Esophagus squamous epithelium (tissue), 5 donors: Measurements from ENCODE around the gene ZNF436. TPM values are rescaled to one million over a fixed set of nuclear protein-coding genes. Genes with fewer than 3 reads are reported as not detected.
"Not testable (repeated sequence)": the region's sequence is repeated elsewhere in the genome, so short reads cannot be mapped to it uniquely, and the experiment has no call there.

Experiments used
- DNase-seq: peaks from one replicate; lab custom pipeline; 2025; lab: John Stamatoyannopoulos, UW
- H3K27ac ChIP-seq, 4 donors: fragments of 200-600 bp; sonication (generic); one replicate each; pipeline ENCODE4 v1.5.1; 2016 to 2019; ENCODE audit warnings: mild to moderate bottlenecking in 1 of 4
- H3K27me3 ChIP-seq, 4 donors: fragments of 200-600 bp; sonication (generic); 1 replicate in 3 of 4; 2 replicates in 1 of 4; pipeline versions ENCODE4 v1.5.1 to v1.6.0; 2017 to 2021; ENCODE audit warnings: antibody characterized with exemption in 1 of 4
- H3K36me3 ChIP-seq, 3 donors: fragments of 200-600 bp; sonication (generic); one replicate each; pipeline ENCODE4 v1.5.1; 2016 to 2019
- H3K4me1 ChIP-seq, 3 donors: fragments of 200-600 bp; sonication (generic); one replicate each; pipeline ENCODE4 v1.5.1; 2017 to 2019
- H3K4me3 ChIP-seq, 4 donors: fragments of 200-600 bp; sonication (generic); 1 replicate in 3 of 4; 2 replicates in 1 of 4; pipeline ENCODE4 v1.5.1; 2016 to 2019; ENCODE audit warnings: mild to moderate bottlenecking in 2 of 4, moderate library complexity in 1 of 4
- H3K9me3 ChIP-seq, 3 donors: fragments of 200-600 bp; sonication (generic); one replicate each; pipeline ENCODE4 v1.5.1; 2016 to 2019
- POLR2A ChIP-seq, 4 donors: fragments of 450-650 bp; IDR thresholded peaks; one replicate each; pipeline ENCODE4 v1.6.1; 2017; ENCODE audit warnings: antibody characterized with exemption in 4 of 4, mild to moderate bottlenecking in 4 of 4, moderate library complexity in 3 of 4
- WGBS, 2 donors: methylation state at CpG; one replicate each; pipeline ENCODE4 v1.1.5; 2018; 5-methylcytosine and 5-hydroxymethylcytosine counted together
- intact Hi-C: fragments of 100-400 bp; cut with DNase I; formaldehyde crosslinking; loops from one replicate; pipeline ENCODE4 v1.15.0; 2022
- total RNA-seq, 4 donors: library from RNA; depleted of rRNA; stranded (reverse); fragments of >200 nt; gene quantifications; one replicate each; pipeline ENCODE4 v1.1.0, GENCODE V29; 2016
- TF ChIP-seq, protein P1 (sequence below), 6 experiments: fragments of 450-650 bp in 4 of 6; fragments of 200-600 bp in 2 of 6; sonication (generic) in 2 of 6; IDR thresholded peaks; one replicate each; pipeline ENCODE4 v1.5.1; 2016 to 2019; ENCODE audit warnings: antibody characterized with exemption in 6 of 6, mild to moderate bottlenecking in 4 of 6, moderate library complexity in 4 of 6
- donor health status: DM: yes; HTN: yes; CAD: no.

Gene ZNF436
- total RNA-seq, 4 donors from 2014 or later: 14.9 to 33.6 (median 24.8) TPM

DNA sequence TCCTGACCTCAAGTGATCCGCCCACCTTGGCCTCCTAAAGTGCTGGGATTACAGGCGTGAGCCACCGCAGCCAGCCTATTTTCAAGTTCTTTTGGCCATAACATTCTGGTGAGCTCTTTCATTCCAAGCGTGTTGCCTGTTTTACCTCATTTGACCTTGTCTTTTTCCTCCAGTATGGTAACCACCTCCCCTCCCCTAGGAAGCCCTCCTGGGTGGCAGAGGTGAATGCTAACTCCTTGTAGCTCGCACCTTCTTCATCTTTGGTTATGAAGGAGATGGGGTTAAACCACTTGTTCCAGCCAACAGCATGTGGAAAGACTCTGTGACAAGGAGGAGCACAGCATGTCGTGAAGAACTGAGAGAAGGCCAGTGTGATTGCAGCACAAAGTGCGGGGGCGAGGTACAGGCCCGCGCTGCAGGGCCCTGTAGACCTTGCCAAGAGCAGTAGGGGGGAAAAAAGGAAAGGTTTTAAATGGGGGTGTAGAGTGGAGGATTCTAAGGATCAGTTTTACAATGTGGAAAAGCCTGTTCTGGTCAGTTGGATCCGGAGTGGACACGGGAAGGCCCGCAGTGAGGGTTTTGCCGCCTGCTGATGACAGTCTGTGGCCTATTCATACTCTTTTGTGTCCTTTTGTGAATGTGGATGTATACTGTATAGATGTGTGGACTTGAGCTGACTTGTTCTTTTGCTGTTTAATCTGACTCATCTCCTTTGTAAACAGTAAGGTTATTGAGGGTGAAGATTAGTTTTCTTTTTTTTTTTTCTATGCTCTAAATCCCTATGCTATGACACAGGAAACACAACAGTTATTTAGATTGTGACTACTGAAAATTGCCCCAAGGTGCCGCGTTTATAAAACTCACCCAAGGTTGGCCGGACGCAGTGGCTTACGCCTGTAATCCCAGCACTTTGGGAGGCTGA, 7.5 kb upstream of the ZNF436 start:
- Histone ChIP-seq H3K27ac (peak overlapping the region; percentile 71 to 87 (median 86)), H3K36me3 (peaks cover 0 to 17% (median 0%) of the 10 kb centered on the region in 3 donors), H3K9me3 (no peaks in the 10 kb centered on the region), H3K4me3 (no peak overlapping the region), H3K27me3 (no peaks in the 10 kb centered on the region), H3K4me1 (peaks cover 3 to 67% (median 17%) of the 10 kb centered on the region in 3 donors)
- TF ChIP-seq, protein P1, sequence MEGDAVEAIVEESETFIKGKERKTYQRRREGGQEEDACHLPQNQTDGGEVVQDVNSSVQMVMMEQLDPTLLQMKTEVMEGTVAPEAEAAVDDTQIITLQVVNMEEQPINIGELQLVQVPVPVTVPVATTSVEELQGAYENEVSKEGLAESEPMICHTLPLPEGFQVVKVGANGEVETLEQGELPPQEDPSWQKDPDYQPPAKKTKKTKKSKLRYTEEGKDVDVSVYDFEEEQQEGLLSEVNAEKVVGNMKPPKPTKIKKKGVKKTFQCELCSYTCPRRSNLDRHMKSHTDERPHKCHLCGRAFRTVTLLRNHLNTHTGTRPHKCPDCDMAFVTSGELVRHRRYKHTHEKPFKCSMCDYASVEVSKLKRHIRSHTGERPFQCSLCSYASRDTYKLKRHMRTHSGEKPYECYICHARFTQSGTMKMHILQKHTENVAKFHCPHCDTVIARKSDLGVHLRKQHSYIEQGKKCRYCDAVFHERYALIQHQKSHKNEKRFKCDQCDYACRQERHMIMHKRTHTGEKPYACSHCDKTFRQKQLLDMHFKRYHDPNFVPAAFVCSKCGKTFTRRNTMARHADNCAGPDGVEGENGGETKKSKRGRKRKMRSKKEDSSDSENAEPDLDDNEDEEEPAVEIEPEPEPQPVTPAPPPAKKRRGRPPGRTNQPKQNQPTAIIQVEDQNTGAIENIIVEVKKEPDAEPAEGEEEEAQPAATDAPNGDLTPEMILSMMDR (IDR thresholded peaks at IDR 0.05): no peak
- no peak for TF ChIP-seq POLR2A (IDR thresholded peaks at IDR 0.05)
- intact Hi-C loops: no loop called here
- no peak for DNase-seq
- 33 to 35% methylated on average over 18 to 19 of the region's 19 CpGs for WGBS, 2 donors

DNA sequence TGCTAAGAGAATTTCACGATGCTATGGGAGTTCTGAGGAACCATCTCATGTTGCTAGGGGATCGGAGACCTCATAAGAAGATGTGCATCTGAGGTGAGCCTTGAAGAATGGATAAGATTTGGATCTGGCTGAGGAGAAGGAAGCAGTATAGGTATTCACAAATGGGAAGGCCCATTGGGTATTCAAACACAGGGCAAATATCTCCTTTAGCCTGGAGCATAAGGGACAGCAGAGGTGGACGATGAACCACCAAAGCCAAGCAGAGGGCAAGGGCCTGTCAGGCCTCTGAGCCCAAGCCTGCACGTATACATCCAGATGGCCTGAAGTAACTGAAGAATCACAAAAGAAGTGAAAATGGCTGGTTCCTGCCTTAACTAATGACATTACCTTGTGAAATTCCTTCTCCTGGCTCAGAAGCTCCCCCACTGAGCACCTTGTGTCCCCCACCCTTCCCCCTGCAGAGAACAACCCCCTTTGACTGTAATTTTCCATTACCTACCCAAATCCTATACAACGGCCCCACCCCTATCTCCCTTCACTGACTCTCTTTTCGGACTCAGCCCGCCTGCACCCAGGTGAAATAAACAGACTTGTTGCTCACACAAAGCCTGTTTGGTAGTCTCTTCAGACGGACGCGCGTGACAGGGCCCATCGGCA, 4.6 kb upstream of the ZNF436 start:
- H3K27ac ChIP-seq, H3K27me3 ChIP-seq, intact Hi-C loops, H3K4me3 ChIP-seq, H3K36me3 ChIP-seq, DNase-seq, H3K9me3 ChIP-seq: not testable (repeated sequence)
- 82 to 90% methylated on average over 3 to 12 of the region's 12 CpGs for WGBS, 2 donors
- H3K4me1 ChIP-seq: peaks cover 22 to 90% (median 40%) of the 10 kb centered on the region in 3 donors

- no peaks in the 10 kb centered on the region for H3K9me3 ChIP-seq
- peaks cover 22 to 78% (median 35%) of the 10 kb centered on the region in 3 donors for H3K4me1 ChIP-seq
- intact Hi-C loops: no loop called here
- 60 to 63% methylated on average over 12 to 13 of the region's 13 CpGs for WGBS, 2 donors
- TF ChIP-seq POLR2A (IDR thresholded peaks at IDR 0.05): no peak
- TF ChIP-seq, protein P1 (IDR thresholded peaks at IDR 0.05): no peak
- H3K36me3 ChIP-seq: no peaks in the 10 kb centered on the region
- no peak for DNase-seq
- H3K4me3 ChIP-seq: no peak overlapping the region
- peak overlapping the region in 3 of 4 donors; percentile 2 to 100 (median 99) for H3K27ac ChIP-seq
- no peaks in the 10 kb centered on the region for H3K27me3 ChIP-seq
These were observed 2.6 kb upstream of the ZNF436 start for GRCh38 chr1:23371987-23372880.

GRCh38 chr1:23370709-23371584, 1.3 kb upstream of the ZNF436 start:
- Histone ChIP-seq H3K4me1 (peaks cover 22 to 78% (median 28%) of the 10 kb centered on the region in 3 donors), H3K36me3 (peaks cover 0 to 6% (median 0%) of the 10 kb centered on the region in 3 donors), H3K27me3 (no peaks in the 10 kb centered on the region), H3K27ac (peak overlapping the region; percentile 96 to 100 (median 98)), H3K4me3 (peak overlapping the region in 3 of 4 donors; percentile 18 to 79 (median 76)), H3K9me3 (no peaks in the 10 kb centered on the region)
- intact Hi-C loops: no loop called here
- WGBS, 2 donors: 26 to 32% methylated on average over 6 to 13 of the region's 13 CpGs
- no peak for TF ChIP-seq POLR2A (IDR thresholded peaks at IDR 0.05)
- TF ChIP-seq, protein P1 (IDR thresholded peaks at IDR 0.05): no peak
- no peak for DNase-seq
